ENCODE results near the gene HPN. TPM values are rescaled to one million over a fixed set of nuclear protein-coding genes. Genes with fewer than 3 reads are reported as not detected.
A peak's percentile ranks its signal among the peaks of the same experiment; 100 is the strongest.

Gene HPN
- total and polyA plus RNA-seq, 2 of the 13 experiments (the other 11 are each of a cell fraction or from before 2014, with no cell fraction given) = 46.7 to 261 TPM

GRCh38 chr19:35114353-35115176 lies 73.0 kb downstream of the HPN start (continued):
- TF ChIP-seq ZNF44 (CRISPR knock-in tag; IDR thresholded peaks at IDR 0.05) (peak; percentile 47; the same call in 1 of the 2 replicates), ZNF546 (CRISPR knock-in tag; conservative IDR thresholded peaks at IDR 0.05) (no peak), SUZ12 (IDR thresholded peaks at IDR 0.05; ENCODE audit: low read depth, low read length) (no peak), ZSCAN25 (CRISPR knock-in tag; IDR thresholded peaks at IDR 0.05) (peak; percentile 83), MIER2 (CRISPR knock-in tag; IDR thresholded peaks at IDR 0.05) (no peak), SP5 (CRISPR knock-in tag; IDR thresholded peaks at IDR 0.05; ENCODE audit: borderline replicate concordance, low read depth) (no peak), ZNF619 (CRISPR knock-in tag; IDR thresholded peaks at IDR 0.05) (no peak), SMYD3 (CRISPR knock-in tag; IDR thresholded peaks at IDR 0.05) (no peak), ZBTB20 (CRISPR knock-in tag; IDR thresholded peaks at IDR 0.05; ENCODE audit: borderline replicate concordance, low read depth) (peak; percentile 25; the same call in 1 of the 2 replicates), DR1 (CRISPR knock-in tag; IDR thresholded peaks at IDR 0.05) (no peak), SSRP1 (CRISPR knock-in tag; IDR thresholded peaks at IDR 0.05) (no peak)
- TF ChIP-seq, protein P1, sequence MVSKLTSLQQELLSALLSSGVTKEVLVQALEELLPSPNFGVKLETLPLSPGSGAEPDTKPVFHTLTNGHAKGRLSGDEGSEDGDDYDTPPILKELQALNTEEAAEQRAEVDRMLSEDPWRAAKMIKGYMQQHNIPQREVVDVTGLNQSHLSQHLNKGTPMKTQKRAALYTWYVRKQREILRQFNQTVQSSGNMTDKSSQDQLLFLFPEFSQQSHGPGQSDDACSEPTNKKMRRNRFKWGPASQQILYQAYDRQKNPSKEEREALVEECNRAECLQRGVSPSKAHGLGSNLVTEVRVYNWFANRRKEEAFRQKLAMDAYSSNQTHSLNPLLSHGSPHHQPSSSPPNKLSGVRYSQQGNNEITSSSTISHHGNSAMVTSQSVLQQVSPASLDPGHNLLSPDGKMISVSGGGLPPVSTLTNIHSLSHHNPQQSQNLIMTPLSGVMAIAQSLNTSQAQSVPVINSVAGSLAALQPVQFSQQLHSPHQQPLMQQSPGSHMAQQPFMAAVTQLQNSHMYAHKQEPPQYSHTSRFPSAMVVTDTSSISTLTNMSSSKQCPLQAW (CRISPR knock-in tag; IDR thresholded peaks at IDR 0.05) = peak; percentile 53; the same call in 1 of the 2 replicates
- TF ChIP-seq, protein P2, sequence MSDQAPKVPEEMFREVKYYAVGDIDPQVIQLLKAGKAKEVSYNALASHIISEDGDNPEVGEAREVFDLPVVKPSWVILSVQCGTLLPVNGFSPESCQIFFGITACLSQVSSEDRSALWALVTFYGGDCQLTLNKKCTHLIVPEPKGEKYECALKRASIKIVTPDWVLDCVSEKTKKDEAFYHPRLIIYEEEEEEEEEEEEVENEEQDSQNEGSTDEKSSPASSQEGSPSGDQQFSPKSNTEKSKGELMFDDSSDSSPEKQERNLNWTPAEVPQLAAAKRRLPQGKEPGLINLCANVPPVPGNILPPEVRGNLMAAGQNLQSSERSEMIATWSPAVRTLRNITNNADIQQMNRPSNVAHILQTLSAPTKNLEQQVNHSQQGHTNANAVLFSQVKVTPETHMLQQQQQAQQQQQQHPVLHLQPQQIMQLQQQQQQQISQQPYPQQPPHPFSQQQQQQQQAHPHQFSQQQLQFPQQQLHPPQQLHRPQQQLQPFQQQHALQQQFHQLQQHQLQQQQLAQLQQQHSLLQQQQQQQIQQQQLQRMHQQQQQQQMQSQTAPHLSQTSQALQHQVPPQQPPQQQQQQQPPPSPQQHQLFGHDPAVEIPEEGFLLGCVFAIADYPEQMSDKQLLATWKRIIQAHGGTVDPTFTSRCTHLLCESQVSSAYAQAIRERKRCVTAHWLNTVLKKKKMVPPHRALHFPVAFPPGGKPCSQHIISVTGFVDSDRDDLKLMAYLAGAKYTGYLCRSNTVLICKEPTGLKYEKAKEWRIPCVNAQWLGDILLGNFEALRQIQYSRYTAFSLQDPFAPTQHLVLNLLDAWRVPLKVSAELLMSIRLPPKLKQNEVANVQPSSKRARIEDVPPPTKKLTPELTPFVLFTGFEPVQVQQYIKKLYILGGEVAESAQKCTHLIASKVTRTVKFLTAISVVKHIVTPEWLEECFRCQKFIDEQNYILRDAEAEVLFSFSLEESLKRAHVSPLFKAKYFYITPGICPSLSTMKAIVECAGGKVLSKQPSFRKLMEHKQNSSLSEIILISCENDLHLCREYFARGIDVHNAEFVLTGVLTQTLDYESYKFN (CRISPR knock-in tag; conservative IDR thresholded peaks at IDR 0.05) = 0 out of 2 replicates have a peak, but pooled peaks have one; percentile 21
